GM13977 (cell line): ENCODE data around the gene CHST15.

Experiments used
- DNase-seq: peaks from one replicate; pipeline ENCODE4 v3.0.0; 2012; ENCODE audit warnings: low spot score
- CTCF ChIP-seq: IDR thresholded peaks from 2 replicates; pipeline ENCODE4 v1.5.1; 2012; ENCODE audit warnings: mild to moderate bottlenecking, control low read depth; ENCODE audit not compliant: insufficient read depth; ENCODE audit errors: extremely low read depth, missing control alignments
- in situ Hi-C: fragments of 300-500 bp; cut with MboI; formaldehyde crosslinking; loops from one replicate; pipeline ENCODE4 v1.12.0; 2022; ENCODE audit warnings: low sequenced_read_pairs, low pct_unique_long_range_greater_than_20kb, mixed read lengths, inconsistent platforms; ENCODE audit not compliant: unreplicated experiment

CHST15 gene

GRCh38 chr10:124009231-124010015 is 84.0 kb downstream of the CHST15 start:
- no peak for DNase-seq
- TF ChIP-seq CTCF, result no peak
- in situ Hi-C loops, result no loop called here

DNA sequence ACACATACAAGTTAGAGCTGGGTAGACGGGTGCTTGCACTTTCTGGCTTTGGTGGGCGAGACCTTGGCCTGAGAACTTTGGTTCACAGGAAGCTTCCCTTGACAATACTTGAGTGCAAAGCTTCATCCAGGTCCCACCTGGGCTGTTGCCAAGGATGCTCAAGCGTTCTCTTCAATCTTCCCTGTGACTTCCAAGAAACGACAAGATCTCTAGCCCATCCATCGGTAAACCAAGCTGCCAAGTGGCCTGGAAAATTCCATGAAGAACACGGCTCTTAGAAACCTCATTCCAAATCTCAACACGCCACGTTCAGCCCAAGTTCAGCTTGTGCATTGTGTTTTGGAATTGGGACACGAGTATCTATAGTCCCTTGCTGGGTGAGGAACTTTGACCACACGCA is 84.7 kb downstream of the CHST15 start:
- no peak for DNase-seq
- TF ChIP-seq CTCF, result no peak
- in situ Hi-C loops, result no loop called here

DNA sequence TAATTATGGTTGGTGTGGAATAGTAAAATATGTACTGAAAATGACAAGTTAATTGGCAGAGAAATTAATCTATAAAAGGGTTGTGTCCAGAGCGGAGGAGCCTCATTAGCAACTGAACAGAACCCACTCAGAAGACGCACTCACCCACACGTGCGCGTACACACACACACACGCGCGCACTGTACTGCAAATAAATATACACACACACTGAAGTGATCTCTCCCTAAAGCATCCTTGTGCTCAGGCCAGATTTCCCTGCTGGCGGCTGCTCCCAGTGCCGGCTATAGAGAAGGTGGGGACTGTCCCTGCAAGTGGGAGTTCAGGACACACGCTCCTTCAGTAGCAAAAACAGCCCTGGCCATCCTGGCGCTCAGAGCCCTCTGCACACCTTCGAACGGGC is 85.2 kb downstream of the CHST15 start:
- no peak for TF ChIP-seq CTCF
- in situ Hi-C loops, result no loop called here
- DNase-seq, result no peak

DNA sequence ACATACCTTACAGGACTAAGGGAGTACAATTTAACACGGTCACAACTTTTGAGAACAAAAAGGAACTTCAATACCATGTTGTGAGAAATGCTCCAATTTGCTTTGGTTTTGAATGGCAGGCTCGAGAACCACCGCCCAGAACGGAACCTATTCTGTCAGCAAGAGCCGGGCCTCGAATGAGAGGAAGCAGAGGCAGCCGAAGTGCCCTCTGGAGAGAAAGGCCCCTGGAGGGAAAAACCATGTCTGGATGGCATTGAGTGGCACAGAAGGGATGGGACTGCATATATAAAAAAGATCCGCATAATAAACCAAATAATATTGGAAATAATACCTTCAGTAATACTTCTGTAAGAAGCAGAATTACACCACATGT is 85.6 kb downstream of the CHST15 start:
- in situ Hi-C loops, result no loop called here
- no peak for DNase-seq
- TF ChIP-seq CTCF, result no peak

DNA sequence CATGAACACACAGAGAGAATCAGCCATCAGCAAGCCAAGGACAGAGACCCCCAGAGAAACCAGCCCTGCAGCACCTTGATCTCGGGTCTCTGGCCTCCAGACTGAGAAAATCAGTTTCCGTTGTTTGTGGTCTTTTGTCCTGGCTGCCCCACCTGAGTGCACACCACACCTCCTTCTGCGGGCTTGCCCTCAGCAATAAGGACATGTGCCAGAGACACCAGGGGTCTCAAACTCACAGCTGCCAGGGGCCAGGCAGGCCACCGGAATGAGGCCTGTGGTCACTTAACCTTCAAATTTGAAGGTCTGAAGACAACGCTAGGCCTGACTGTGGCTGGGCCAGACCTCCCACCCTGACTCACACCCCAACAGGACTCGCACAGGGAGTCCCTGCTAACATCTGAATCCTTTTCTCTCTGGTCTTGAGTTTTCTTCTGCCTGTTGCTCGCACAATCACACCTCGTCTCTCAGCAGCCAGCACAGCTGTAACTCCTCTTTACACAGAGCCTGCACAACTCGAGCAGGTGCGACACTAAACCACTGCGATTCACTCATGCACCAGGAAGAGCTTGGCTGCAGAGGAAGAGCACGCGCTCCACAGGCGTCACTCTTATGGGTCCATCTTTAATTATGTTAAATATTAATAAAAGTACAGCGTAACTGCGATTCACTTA is 86.2 kb downstream of the CHST15 start:
- TF ChIP-seq CTCF, result no peak
- in situ Hi-C loops, result no loop called here
- DNase-seq, result no peak

- in situ Hi-C loops, result no loop called here
- no peak for TF ChIP-seq CTCF
Observed at GRCh38 chr10:124006526-124006925, 86.9 kb downstream of the CHST15 start.

DNA sequence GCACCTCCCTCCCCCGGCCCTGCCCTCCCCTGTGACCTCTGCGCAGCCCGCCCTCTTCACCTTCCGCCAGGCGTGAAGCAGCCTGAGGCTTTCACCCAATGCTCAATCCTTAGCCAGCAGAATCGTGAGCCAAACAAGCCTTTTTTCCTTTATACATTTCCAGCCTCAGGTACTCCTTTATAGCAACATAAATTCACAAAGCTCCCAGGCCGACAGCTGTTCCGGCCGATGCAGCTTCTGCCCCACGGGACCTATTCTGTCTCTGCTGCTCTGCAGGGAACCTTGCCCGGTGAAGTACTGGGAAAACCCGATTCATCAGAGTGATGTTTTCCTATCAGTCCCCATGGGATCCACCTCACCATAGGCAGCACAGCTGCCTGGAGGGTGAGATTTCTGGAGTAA is 87.4 kb downstream of the CHST15 start:
- no peak for DNase-seq
- in situ Hi-C loops, result no loop called here
- no peak for TF ChIP-seq CTCF

More at GRCh38 chr10:124006526-124006925, 86.9 kb downstream of the CHST15 start:
- DNase-seq, result no peak
